ENCODE measurements around the gene PRR7.

PRR7 gene

GRCh38 chr5:177438468-177438867 lies 8.1 kb upstream of the PRR7 start:
- no peak for DNase-seq

GRCh38 chr5:177439518-177440053 lies 7.0 kb upstream of the PRR7 start:
- DNase-seq: no peak

GRCh38 chr5:177440211-177440989 lies 6.2 kb upstream of the PRR7 start:
- DNase-seq: no peak

GRCh38 chr5:177440990-177441780 lies 5.4 kb upstream of the PRR7 start:
- DNase-seq: no peak

- DNase-seq: no peak
These were observed 4.4 kb upstream of the PRR7 start for GRCh38 chr5:177442066-177442826.

- DNase-seq: no peak
These were observed 3.2 kb upstream of the PRR7 start for GRCh38 chr5:177443144-177443983.

GRCh38 chr5:177444106-177445051 lies 2.2 kb upstream of the PRR7 start:
- DNase-seq: no peak

GRCh38 chr5:177445052-177445916 lies 1.3 kb upstream of the PRR7 start:
- DNase-seq: no peak

GRCh38 chr5:177445917-177446199 lies 756 bp upstream of the PRR7 start:
- no peak for DNase-seq

- DNase-seq: peak; percentile 36
These were observed 524 bp downstream of the PRR7 start for GRCh38 chr5:177447066-177447610.

GRCh38 chr5:177447611-177448243 lies 1.1 kb downstream of the PRR7 start:
- no peak for DNase-seq

- no peak for DNase-seq
These were observed 1.8 kb downstream of the PRR7 start for GRCh38 chr5:177448244-177448950.

- no peak for DNase-seq
These were observed 2.8 kb downstream of the PRR7 start for GRCh38 chr5:177449140-177450061.

- DNase-seq: no peak
These were observed 4.2 kb downstream of the PRR7 start for GRCh38 chr5:177450667-177451424.

GRCh38 chr5:177452688-177453638 lies 6.3 kb downstream of the PRR7 start:
- DNase-seq: no peak
